ENCODE results near the gene SOX13. TPM values are rescaled to one million over a fixed set of nuclear protein-coding genes. Genes with fewer than 3 reads are reported as not detected.

Gene SOX13
- total and polyA plus RNA-seq, 2 of the 4 experiments (the other 2 are of a cell fraction), result 0.54 to 3.5 TPM

GRCh38 chr1:204088596-204088995, 15.7 kb downstream of the SOX13 start:
- no CpG with 5 or more reads among the region's 8 CpGs for WGBS, 2 experiments (ENCODE audit: extremely low coverage in 2 of 2, insufficient read length in 1 of 2)
- Histone ChIP-seq H3K79me1 (ENCODE audit: low read depth in 1 of 2, low read length in 2 of 2) (peaks cover 0 to 5% of the 10 kb centered on the region in 2 experiments; a peak in 1 of 4 replicates), H3K4me1 (ENCODE audit: control insufficient read depth, insufficient read depth, low read length) (peaks cover 4% of the 10 kb centered on the region; the same call in 1 of the 2 replicates), H2BK15ac (ENCODE audit: low read depth, low read length) (no peak overlapping the region), H3K36me3 (ENCODE audit: control insufficient read depth, insufficient read depth, low read length) (no peaks in the 10 kb centered on the region), H3K56ac (ENCODE audit: extremely low read depth, insufficient read depth, low read length) (no peak overlapping the region), H2BK5ac (ENCODE audit: low read depth, low read length, poor library complexity, severe bottlenecking) (no peak overlapping the region), H4K91ac (ENCODE audit: insufficient read depth, low read depth, low read length) (no peak overlapping the region), H2BK120ac (ENCODE audit: low read depth, low read length) (no peak overlapping the region), H4K8ac (ENCODE audit: low read depth in 2 of 2, low read length in 2 of 2) (no peak overlapping the region), H3K9me3 (ENCODE audit: control insufficient read depth, insufficient read depth, low read length) (no peaks in the 10 kb centered on the region), H3K18ac (ENCODE audit: low read depth, low read length) (no peak overlapping the region), H3K4me2 (ENCODE audit: low read depth, low read length) (no peak overlapping the region), H3K14ac (replicated peaks; ENCODE audit: low read depth, low read length) (no peak overlapping the region), H2AK9ac (replicated peaks; ENCODE audit: low read depth, low read length, poor library complexity) (no peak overlapping the region), H3K9me1 (ENCODE audit: insufficient read depth, low read length) (no peaks in the 10 kb centered on the region), H3K27ac (ENCODE audit: insufficient read depth, low read length) (no peak overlapping the region), H2AFZ (replicated peaks; ENCODE audit: low read length, poor library complexity) (peak overlapping the region; percentile 13), H4K5ac (ENCODE audit: low read depth, low read length) (no peak overlapping the region; the same call in 1 of the 2 replicates), H3K23ac (ENCODE audit: low read depth, low read length) (no peak overlapping the region), H3K4ac (ENCODE audit: low read depth, low read length) (no peak overlapping the region), H3K9ac (ENCODE audit: low read depth, low read length) (no peak overlapping the region; the same call in 1 of the 2 replicates), H2AK5ac (ENCODE audit: low read depth, low read length) (no peak overlapping the region), H4K20me1 (ENCODE audit: insufficient read depth, low read length) (no peaks in the 10 kb centered on the region), H3K27me3 (ENCODE audit: control insufficient read depth, insufficient read depth, low read length) (no peaks in the 10 kb centered on the region), H2BK20ac (ENCODE audit: low read depth, low read length) (no peak overlapping the region), H3K4me3 (ENCODE audit: insufficient read depth, low read depth, low read length) (no peak overlapping the region)
- ChIA-PET CTCF (interaction anchor here (1.2 kb wide), 1 partner anchor 8 kb away, joined by 3 read pairs; no protein-coding TSS in a partner anchor), POLR2A (ENCODE audit: unreplicated experiment) (no interaction called here)
- intact Hi-C loops (cut with micrococcal nuclease), result no loop called here
- TF ChIP-seq SMC3 (IDR thresholded peaks at IDR 0.05; ENCODE audit: low read depth, low read length) (no peak), NFE2L2 (IDR thresholded peaks at IDR 0.05; ENCODE audit: low read depth, low read length) (no peak), ELK1 (IDR thresholded peaks at IDR 0.05; ENCODE audit: borderline replicate concordance, low read depth, low read length) (no peak), FOS (IDR thresholded peaks at IDR 0.05; ENCODE audit: low read depth, low read length) (no peak), MAZ (IDR thresholded peaks at IDR 0.05; ENCODE audit: borderline replicate concordance, low read depth, low read length) (no peak), CHD1 (IDR thresholded peaks at IDR 0.05; ENCODE audit: low read depth, low read length) (no peak), BHLHE40 (IDR thresholded peaks at IDR 0.05; ENCODE audit: low read depth, low read length) (no peak), USF2 (IDR thresholded peaks at IDR 0.05; ENCODE audit: low read depth, low read length) (no peak), POLR2A (IDR thresholded peaks at IDR 0.05; ENCODE audit: low read depth, low read length) (no peak), MXI1 (IDR thresholded peaks at IDR 0.05; ENCODE audit: borderline replicate concordance, low read depth, low read length) (no peak), CEBPB (IDR thresholded peaks at IDR 0.05; ENCODE audit: low read depth, low read length) (no peak), RCOR1 (IDR thresholded peaks at IDR 0.05; ENCODE audit: insufficient replicate concordance, low read length) (no peak)
- in situ Hi-C loops (cut with MboI; ENCODE audit: low sequenced_read_pairs), result no loop called here
- dilution Hi-C loops (cut with HindIII; ENCODE audit: low sequenced_read_pairs, unreplicated experiment), result no loop called here
- BruUV-seq (replicated peaks), result no TSS peak
- DNase-seq (no peak), ATAC-seq (ENCODE audit: low read depth) (no peak)
